Astrocyte of the cerebellum (primary cell): ENCODE measurements around the gene ITK.

ENCODE experiments used
- DNase-seq: peaks from one replicate; pipeline ENCODE4 v3.0.0-alpha.2; 2011; ENCODE audit warnings: low read depth
- H3K4me3 ChIP-seq: 2 replicates; pipeline ENCODE4 v1.5.1; 2011; ENCODE audit warnings: mild to moderate bottlenecking, low read depth, low read length, moderate library complexity
- in situ Hi-C: cut with HindIII; loops from 2 replicates; pipeline ENCODE4 v1.10.0; 2017; ENCODE audit warnings: low sequenced_read_pairs
- TF ChIP-seq, protein P1 (sequence below): IDR thresholded peaks from 2 replicates; pipeline ENCODE4 v1.5.1; 2012; ENCODE audit warnings: low read length, low read depth, moderate library complexity, mild to moderate bottlenecking; ENCODE audit errors: missing control alignments

The ITK gene

DNA sequence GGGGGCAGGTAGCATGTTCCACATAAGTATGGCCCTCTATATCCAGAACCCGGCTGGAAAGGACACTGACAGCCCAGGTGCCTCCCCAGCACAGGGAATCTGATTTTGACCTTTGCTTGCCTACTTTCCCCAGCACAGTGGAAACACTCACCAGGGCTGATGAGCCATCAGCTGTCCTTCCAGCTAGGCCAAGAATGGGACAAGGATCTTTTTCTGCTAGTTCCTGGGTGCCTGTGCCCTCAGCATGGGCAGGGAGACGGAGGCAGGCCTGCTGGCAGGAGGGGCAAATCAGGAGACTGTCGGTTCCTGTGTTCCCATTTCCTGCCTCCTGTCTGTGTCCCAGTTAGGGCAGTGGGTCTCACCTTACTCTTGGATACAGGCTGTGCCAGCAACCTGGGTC lies 86.4 kb downstream of the ITK start:
- TF ChIP-seq, protein P1, sequence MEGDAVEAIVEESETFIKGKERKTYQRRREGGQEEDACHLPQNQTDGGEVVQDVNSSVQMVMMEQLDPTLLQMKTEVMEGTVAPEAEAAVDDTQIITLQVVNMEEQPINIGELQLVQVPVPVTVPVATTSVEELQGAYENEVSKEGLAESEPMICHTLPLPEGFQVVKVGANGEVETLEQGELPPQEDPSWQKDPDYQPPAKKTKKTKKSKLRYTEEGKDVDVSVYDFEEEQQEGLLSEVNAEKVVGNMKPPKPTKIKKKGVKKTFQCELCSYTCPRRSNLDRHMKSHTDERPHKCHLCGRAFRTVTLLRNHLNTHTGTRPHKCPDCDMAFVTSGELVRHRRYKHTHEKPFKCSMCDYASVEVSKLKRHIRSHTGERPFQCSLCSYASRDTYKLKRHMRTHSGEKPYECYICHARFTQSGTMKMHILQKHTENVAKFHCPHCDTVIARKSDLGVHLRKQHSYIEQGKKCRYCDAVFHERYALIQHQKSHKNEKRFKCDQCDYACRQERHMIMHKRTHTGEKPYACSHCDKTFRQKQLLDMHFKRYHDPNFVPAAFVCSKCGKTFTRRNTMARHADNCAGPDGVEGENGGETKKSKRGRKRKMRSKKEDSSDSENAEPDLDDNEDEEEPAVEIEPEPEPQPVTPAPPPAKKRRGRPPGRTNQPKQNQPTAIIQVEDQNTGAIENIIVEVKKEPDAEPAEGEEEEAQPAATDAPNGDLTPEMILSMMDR: no peak
- DNase-seq: no peak
- in situ Hi-C loops: no loop called here
- no peak overlapping the region for H3K4me3 ChIP-seq

DNA sequence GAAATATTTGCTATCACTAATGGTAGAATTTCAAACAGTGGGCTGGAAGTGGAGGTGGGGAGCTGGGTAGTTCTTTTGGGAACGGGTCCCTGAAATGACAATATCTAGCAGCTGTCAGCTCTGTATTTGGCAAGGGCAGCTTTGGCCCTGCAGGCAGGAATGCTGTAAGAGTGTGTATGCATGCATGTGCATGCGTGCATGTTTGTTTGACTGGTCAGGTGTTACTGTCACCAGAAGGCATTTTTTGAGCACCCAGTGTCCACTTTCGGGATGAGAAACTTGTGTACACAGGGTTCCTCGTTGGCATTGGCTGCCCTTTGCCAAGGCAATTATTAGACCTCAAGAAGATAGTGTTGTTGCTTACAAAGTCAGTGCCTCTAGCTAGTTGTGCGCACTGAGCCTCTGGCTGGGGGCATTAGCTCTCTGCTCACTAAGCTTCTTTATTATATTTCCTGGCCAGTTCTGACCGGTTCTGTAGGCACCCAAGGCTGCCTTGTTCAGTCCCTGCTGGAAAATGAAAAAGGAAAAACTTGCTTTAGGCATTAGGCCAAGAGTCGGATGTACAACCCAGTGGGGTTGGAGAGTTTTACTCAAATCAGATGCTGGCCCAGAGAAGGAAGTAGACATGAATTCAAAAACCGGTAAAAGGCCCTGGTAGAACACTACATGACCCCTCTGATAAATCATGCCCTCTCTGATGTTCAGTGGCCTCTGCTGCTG lies 87.3 kb downstream of the ITK start:
- DNase-seq: no peak
- no peak overlapping the region for H3K4me3 ChIP-seq
- TF ChIP-seq, protein P1: no peak
- in situ Hi-C loops: no loop called here

DNA sequence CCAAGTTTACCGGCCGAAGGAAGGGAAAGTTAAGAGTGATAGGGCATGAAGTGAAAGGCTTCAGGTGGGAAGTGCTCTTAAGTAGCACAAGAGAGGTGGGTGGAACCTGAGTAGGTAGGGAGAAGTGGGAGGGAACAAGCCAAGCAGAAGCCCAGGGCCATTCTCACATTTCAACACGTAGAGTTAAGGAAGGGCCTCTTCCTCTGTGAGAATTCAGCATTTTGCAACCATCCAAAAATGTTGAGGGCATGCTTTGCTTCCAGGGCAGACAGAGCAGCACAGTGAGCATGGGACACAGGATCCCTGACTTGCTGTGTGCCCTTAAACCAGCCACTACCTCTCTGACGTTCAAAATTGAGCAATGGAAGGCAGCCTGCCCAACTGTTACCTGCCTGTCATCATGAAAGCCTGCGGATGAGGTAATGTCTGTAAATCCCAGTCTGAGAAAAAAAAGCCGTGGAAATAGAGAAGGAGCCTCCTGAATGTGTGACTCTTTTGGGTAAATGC lies 88.6 kb downstream of the ITK start:
- DNase-seq: no peak
- TF ChIP-seq, protein P1: no peak

DNA sequence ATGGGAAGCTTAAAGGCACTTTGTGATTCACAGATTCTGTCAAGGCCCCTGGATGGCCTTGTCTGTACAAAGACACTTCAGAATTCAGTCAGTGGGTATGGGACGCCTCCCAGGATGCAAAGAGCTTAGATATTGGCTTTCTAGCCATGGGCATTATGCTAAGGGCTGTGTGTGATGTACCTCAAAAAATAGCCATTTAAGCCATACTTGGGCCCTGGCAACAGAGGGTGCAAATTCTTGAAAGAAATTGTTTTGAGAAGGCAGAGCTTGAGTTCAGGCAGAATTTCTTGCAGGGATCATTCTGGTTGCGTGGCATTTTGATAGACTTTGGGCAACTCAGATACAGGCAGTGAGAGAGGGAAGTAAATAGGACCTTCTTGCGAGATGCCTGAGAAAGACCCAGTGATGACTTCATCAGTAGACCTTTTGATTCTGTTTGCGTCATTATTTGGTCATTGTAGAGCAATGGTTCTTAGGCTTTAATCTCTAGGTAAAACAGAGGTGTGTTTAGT lies 89.2 kb downstream of the ITK start:
- H3K4me3 ChIP-seq: no peak overlapping the region
- no peak for DNase-seq
- in situ Hi-C loops: no loop called here
- TF ChIP-seq, protein P1: no peak

More for the DNA sequence above, 88.6 kb downstream of the ITK start:
- H3K4me3 ChIP-seq: no peak overlapping the region
- in situ Hi-C loops: no loop called here

DNA sequence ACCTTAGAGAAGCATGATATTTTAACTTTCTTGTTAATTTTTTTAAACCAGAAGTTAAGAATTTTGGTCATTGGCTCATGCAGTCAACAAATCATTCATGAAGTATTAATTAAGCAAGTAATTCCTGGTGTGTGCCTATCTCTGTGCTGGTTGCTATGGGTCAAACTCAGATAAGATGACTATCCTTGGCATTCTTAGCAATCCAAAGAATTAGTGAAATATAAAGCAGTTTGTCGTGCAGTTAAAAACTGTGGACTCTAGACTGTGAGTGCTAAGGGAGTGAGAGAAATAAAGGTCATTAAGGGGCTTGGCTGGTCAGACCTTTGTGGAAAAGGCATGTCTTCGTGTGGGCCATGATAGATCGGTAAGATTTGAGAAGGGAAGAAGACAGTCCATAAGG lies 90.1 kb downstream of the ITK start:
- no peak overlapping the region for H3K4me3 ChIP-seq
- DNase-seq: no peak

DNA sequence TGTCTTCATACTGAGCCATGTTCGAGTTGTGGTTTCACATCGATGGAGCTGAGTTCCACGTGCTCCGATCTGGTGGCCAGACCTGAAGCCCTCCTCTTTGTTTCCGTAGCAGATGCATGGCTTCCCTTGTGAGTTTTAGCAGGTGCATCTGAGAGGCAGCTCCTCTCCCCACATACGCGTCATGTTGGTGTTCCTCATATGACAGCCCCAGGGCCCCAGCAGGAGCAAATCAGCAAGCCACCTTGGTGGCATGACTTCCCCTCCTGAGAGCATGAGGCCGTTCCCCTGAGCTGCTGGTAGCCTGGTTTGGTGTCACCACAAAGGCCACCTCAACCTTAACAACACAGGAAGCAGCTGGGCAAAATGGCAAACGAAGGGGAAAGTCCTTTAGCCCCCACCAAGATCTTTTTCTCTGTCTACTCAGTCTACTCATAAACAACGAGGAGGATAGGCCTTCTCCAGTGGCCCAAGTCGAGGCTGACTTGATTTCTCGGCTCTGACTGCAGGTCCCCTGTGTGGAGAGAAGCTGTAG lies 91.2 kb downstream of the ITK start:
- in situ Hi-C loops: no loop called here
- no peak overlapping the region for H3K4me3 ChIP-seq
- TF ChIP-seq, protein P1: no peak
- no peak for DNase-seq

More for the DNA sequence above, 90.1 kb downstream of the ITK start:
- in situ Hi-C loops: no loop called here
- TF ChIP-seq, protein P1: no peak
